GM21515 (cell line): Measurements from ENCODE around the gene HMCN1.
A peak's percentile ranks its signal among the peaks of the same experiment; 100 is the strongest.

Experiments used
- ATAC-seq: cut with Tn5 transposase; IDR thresholded peaks from one replicate; pipeline ENCODE4 v1.9.1; 2021; ENCODE audit not compliant: unreplicated experiment

The HMCN1 gene

DNA sequence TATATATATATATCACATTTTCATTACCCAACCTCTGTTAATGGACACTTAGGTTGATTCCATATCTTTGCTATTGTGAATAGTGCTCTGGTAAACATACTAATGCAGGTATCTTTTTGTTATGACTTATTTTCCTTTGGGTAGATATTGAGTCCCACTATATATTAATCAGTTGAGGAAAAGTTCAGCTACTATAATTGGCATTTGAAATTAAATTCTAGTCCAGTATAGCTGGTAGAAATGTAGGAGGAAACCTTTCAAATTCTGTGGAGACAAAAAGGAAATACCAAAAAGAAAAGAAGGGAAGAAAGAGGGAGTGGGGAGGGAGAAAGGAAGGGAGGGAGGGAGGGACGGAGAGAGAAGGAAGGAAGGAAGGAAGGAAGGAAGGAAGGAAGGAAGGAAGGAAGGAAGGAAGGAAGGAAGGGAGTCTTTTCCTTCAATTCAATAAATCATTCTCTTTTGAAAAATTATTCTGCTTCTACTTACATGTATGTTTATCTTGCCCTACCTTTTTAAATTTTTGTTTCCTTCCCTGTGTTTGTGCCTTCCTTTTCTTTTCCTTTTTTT is 329.0 kb downstream of the HMCN1 start:
- ATAC-seq: no peak

DNA sequence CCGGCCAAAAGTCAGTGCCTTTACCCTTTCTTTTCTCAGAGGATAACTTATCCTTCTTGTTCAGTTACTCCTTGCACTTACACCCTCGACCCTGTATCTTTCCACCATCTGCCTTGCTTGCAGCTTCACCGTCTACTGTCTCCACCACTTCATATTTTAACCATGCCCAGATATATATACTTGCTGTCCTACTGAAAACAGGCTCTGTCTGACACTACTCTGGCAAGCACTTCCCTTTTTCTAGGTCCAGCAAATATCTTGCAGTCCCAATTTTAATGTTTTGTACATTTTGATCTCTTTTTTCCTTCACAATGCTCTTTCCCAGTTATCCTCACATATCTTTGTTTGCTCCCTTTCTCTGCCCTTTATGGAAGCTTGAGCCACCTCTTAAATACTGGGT is 332.2 kb downstream of the HMCN1 start:
- no peak for ATAC-seq

DNA sequence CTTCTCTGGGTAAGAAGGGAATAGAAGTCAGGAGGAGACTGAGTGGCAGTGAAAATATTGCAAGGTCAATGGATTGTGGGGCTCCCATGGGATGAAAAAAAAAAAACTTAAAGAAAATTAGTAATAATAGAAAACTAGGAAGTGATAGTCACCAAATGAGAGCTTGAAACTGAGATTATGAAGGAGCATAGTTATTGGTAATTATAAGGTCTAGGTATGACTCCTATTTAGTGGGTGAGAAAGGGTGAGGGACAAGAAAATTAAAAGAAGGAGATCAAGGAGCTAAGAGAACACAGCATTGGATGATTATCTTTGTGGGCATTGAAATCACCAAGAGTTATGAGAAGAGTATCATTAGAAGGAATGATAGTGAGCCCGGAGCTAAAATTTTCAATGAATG is 339.5 kb downstream of the HMCN1 start:
- ATAC-seq: no peak

DNA sequence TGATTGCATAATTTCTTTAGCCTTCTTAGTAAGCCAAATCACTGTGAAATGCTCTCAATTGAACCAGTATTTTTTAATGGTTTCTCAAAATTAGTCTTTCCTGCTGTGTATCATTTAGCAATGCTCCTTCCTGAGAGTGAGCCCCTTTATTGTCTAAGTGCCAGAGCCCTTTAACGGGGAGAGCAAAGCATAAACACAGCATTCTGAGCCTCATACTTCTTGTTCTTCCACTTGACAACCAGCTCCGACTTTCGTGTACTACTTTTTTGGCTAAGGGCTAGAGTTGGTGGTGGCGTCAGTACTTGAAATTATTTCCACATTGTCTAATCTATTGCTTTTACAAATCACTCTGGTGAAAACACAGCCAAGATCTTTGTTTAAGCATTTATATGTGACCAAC is 341.8 kb downstream of the HMCN1 start:
- ATAC-seq: no peak

DNA sequence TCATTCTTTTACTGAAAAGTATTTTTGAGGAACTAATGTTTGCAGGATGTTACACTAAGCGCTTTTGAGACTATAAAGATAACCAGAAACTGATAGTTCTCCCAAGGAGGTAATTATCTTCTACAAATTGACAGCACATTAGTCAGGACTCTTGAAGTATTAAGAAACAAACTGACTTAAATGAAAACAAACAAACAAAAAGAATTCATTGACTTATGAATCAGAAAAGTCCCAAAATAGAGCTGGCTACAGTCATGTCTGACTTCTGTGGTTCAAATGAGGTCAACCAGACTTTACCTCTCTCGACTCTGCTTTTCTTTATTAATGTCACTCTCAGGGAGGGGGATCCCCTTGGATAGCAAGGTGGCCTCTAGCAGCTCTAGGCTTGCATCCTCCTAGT is 344.1 kb downstream of the HMCN1 start:
- ATAC-seq: peak; percentile 94

DNA sequence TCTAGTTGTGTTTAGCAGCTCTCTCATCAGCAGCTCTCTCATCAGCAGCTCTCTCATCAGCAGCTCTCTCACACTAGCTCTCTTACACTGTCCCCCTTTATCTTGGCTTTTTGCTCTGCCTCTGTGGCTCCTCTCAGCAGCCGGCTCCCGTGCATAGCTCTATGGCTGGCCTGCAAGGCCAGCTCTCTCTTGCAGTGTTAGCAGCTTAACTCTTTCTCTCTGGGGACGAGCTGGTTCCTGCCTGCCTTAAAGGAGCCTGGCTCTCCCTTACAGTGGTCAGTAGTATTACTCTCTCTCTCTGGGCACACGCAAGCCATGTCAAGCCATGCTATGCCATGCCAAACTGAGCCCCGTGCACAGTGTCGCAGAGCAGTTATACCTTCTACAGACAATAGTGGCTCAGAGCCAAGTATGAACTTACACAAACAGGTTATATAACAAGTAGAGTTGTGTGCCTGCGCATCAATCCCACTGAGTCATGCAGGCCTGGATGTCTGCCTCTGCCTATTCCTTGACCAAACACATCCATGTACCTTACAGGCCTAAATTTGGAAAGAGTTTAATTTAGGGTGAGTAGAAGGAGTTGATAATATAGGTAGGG is 345.0 kb downstream of the HMCN1 start:
- no peak for ATAC-seq

DNA sequence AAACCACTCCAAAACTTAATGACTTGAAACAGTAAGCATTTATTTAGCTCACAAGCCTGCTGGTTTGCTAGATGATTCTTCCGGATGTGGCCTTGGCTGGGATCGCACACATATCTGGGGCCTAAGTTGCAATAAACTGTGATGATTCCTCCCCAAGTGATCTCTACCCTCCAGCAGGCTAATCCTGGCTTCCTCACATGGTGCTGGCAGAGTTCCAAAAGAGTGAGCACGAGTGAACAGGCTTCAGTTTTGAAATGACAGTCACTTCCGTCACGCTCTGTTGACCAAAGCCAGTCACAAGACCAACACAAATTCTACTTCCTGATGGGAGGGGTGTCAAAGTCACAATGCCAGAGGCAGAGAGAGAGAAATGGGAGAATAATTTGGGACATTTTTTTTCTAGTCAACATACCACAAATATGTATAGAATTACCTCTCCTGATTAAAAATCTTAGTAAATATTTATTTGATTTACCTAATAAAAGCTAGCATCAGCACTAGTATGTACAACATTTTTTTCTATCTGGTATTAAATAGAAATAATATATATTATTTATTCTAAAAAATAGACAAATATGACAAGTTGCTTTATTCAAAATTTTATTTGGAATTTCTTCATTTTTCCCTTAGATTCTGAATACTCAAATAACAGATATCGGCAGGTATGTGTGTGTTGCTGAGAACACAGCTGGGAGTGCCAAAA is 348.2 kb downstream of the HMCN1 start:
- peak; percentile 63 for ATAC-seq

DNA sequence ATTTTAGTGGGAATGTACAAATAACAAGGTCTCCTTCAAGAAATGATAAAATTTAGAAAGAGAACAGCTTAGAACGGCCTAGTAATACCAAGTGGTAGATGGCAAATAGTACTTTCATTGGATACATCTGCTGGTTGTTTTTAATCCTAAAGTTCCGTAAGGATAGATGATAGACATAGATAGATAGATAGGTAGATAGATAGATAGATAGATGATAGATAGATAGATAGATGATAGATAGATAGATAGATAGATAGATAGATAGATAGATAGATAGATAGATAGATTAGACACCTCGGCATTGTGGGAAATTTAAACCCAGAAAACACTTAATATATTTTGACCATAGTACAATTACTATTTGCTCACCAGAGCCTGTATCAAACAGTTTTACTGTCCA is 352.4 kb downstream of the HMCN1 start:
- no peak for ATAC-seq

DNA sequence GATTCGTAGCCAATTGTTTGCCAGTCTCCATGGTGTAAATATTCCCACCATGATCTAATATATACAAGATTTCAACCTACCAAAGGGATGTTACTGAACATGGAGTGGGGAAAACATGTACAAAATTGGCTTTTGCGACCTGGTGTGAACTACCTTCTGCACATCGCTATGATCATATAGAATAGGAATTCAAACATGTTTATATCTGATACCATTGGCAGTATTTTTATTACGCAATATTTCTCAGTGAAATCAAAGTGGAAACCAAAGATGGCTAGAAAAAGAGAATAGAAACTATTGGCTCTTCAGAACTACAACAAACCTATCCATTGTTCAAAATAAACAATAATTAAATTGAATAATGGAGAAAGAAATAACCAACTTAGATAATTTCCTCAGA is 355.7 kb downstream of the HMCN1 start:
- no peak for ATAC-seq

DNA sequence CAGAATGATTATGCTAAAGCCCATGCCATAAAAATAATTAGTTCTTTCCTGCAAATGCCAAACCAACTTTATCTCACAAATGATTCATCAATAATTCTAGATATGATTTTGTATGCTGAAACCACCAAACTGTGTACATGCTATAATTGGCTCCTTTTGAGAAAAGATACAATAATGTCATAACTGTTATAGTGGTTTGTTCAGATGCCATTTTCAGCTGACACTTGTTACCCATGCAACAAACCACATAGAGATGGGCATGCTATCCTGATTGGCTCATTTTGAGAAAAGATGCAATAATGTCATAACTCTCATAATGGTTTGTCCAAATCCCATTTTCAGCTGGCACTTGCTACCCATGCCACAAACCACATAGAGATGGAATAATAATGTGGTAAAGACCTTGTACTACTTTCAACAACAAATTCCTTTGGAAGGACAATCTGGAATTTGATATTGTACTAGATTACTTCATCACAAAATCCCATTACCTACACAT is 357.1 kb downstream of the HMCN1 start:
- no peak for ATAC-seq

DNA sequence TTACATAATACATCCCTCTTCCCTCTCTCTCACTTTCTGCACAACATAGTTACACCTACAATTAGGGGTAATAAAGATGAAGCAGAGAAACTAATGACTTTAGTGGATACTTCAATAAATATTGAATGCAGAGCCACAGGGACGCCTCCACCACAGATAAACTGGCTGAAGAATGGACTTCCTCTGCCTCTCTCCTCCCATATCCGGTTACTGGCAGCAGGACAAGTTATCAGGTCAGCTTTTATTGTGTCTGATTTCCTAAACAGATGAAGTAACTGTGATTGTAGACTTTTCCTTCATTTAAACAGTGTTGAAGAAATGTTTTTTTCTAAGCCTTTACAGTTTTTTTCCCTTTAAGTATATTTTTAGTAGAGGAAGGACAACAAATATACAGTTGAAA is 359.2 kb downstream of the HMCN1 start:
- no peak for ATAC-seq

DNA sequence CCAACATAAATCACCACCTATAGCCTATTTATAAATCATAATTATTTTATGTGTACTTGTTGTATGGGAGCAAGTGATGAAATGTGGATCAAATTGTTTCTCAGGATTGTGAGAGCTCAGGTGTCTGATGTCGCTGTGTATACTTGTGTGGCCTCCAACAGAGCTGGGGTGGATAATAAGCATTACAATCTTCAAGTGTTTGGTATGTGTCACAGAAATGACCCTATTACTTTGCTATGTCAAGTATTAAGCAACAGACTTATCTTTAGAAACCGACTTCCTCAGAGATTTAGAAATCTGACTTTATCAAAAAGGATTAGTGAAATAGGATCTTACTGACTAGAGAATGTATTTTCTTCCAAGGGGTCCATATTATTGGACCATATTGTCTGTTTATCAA is 360.0 kb downstream of the HMCN1 start:
- no peak for ATAC-seq

DNA sequence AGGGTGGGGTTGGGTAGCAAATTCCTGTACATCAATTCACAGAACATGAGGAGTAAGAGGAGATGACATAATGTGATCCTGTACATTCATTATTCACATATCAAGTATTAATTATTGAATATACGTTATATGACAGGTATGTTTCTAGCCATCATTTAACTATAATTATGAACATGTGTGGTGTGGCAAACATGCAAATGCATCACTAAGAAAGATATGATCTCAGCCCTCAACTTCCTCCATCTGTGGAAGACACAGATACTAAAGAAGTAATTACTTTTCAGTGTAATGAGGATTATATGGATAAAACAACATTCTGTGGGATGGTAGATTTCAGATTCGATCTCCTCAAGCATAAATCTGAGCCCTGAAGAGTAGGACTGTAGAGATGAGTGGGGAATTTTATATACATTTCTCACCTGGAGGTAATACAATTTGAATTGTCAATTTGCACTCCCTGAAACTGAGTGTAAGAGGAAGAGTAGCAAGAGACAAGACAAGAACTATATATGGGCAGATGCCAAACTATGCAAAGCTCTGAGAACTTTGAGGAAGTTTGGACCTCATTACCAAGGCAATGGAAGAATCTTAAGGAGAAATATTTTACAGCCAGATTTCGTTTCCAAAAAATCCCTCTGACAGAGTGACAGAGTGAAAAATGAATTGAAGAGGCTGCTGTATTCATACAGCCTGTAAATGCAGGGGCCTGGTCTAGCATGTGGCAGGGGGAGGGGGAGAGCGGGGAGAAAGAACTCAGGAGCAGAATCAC is 365.3 kb downstream of the HMCN1 start:
- ATAC-seq: no peak

DNA sequence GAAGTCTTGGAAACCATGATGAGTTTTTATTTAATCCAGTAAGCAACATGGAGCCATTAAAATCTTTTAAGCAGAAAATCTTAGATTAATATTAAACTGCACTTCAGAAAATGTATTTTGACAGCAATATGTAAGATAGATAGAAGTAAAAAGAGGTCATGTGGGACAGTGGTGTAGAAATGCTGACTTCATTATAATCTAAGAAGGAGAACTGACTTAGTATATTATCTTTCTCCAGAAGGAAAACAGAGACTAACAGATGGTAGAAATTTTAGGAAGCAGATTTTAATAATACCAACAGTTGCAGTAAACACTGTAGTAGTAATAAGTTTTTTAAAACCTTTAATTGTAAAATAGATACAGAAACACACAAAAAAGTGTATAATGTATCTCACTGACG is 367.9 kb downstream of the HMCN1 start:
- no peak for ATAC-seq

DNA sequence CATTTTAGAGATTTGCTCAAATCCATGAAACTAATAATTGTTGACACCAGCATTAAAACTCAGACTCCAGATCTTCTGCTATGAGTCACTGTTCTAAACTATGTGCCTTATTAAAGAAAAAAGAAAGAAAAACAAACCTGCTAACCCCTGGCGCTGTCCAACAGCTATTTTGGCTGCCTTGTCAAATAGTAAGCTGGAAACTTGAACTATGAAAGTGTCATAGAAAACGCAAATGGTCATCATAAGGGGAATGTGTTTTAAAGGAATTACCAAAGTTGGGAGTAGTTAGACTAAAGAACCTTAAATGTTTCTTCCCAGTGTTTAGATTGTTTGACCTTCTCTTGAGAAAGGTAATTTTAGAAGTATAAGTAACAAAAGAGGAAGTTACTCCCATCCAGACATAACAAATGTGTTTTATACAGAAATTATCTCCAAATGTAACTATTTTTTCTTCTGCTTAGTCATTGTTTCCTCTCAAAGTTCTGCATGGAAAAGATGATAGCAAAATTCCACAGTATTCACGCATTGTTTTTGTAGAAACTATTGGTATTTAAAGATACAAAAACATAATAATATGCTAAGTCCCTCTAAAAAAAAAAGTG is 368.5 kb downstream of the HMCN1 start:
- no peak for ATAC-seq

DNA sequence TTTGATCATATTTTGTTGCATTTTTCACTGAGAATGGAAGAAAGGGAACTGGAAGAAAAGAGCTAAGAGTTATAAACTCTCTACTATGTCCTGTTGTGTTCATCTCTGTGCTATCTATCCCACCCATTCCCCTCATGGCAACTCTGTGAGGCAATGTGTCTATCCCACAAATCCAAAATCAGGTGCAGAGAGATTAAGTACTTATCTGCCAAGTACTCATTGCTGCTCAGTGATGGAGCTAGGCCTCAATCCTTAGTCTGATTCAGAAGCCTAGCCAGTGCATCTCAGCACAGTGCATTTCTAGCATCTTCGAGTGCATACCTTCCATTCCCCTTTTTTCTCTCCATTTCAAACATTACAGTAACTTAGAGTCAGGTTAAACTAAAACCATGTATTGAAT is 370.3 kb downstream of the HMCN1 start:
- no peak for ATAC-seq

DNA sequence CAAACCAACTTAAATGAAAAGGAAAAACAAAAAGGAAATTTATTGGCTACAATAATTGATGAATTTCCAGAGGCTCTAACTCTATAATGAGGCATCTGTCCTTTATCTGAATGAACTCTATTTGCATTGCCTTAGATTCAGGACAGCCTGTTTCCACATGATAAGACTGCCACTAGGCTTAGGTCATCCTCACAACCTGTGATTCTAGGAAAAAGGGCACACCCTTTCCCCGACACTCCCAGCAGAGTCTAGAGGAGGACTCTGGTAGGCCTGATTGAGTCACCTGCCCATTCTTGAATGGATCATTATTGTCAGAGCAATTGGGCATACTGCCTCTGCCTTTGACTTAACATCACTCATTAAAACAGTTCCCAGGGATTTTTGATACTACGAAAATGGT is 378.1 kb downstream of the HMCN1 start:
- no peak for ATAC-seq

DNA sequence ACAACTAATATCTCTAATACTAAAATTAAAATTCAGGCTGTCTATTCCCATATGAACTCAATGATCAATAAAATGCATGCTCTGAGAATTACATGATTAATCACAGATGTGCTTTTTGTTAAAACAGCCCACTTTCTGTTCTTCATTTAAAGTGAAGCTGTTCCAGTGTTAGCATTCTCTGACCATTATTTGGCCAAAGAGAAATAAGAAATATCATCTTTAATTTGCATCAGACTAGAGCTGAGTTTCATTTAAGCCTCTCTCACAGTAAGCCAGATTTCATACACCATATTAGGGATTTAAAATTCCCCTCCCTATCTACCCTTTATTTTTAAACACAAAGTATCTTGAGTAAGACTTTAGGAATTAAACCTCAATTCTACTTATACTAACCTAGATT is 379.3 kb downstream of the HMCN1 start:
- no peak for ATAC-seq

DNA sequence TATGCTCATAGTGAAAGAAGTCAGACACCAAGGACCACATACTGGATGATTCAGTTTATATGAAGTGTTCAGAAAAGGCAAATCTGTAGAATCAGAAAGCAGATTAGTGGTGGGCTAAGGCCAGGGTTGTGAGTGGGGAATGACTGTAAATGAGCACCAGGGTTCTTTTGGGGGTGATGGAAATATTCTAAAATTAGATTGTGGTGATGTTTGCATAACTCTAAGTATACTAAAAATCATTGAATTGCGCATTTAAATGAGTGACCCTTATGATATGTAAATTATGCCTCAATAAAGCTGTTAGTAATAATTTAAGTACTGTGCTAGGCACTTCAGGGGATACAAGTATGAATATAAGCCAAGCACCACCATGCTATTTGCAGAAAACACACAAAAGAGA is 384.5 kb downstream of the HMCN1 start:
- no peak for ATAC-seq

DNA sequence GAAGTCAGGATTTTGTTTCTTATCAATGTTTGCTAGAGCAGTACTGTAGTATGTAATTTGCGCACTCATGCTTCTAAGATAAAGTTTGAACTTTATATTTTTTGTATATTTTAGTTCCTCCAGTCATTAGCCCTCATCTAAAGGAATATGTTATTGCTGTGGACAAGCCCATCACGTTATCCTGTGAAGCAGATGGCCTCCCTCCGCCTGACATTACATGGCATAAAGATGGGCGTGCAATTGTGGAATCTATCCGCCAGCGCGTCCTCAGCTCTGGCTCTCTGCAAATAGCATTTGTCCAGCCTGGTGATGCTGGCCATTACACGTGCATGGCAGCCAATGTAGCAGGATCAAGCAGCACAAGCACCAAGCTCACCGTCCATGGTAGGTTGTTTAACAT is 388.6 kb downstream of the HMCN1 start:
- ATAC-seq: no peak

DNA sequence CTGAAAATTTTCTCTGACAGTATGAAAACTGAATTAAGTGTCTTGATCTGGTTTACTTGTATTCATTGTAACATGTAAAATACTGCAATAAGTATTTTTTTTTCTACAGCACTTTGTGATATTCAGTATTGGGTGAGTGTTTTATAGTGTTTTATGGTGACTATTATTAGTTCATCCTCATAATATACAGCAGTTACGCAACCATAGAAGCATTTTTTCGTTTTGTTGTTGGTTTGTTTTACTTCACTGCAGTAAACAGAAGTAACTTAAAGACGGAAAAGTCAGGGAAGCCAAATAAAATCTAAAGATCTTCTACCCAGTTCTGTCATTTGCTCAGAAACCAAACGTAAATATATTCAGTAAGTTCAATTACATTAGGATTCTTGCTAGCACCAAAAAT is 390.8 kb downstream of the HMCN1 start:
- no peak for ATAC-seq
